Kidney epithelial cell (primary cell): Measurements from ENCODE around the gene PLPPR3. TPM values are rescaled to one million over a fixed set of nuclear protein-coding genes. Genes with fewer than 3 reads are reported as not detected.

ENCODE experiments used
- DNase-seq: peaks from one replicate; pipeline ENCODE4 v3.0.0-alpha.2; 2010; ENCODE audit warnings: low read depth
- H3K27me3 ChIP-seq: 2 replicates; pipeline ENCODE4 v1.6.0; 2011; ENCODE audit warnings: low read length; ENCODE audit not compliant: control insufficient read depth, insufficient read depth
- H3K36me3 ChIP-seq: 2 replicates; pipeline ENCODE4 v1.5.1; 2011; ENCODE audit warnings: low read length; ENCODE audit not compliant: control insufficient read depth, insufficient read depth
- H3K4me3 ChIP-seq: 2 replicates; pipeline ENCODE4 v1.5.1; 2011; ENCODE audit warnings: low read depth, mild to moderate bottlenecking, control low read depth, low read length
- total RNA-seq: library from RNA; depleted of rRNA; stranded (reverse); fragments of >200 nt; gene quantifications from 2 replicates; pipeline ENCODE4 v1.2.3, GENCODE V29; 2015
- TF ChIP-seq, protein P1 (sequence below): IDR thresholded peaks from 2 replicates; pipeline ENCODE4 v1.5.1; 2011; ENCODE audit warnings: mild to moderate bottlenecking, moderate library complexity, low read length, control low read depth, inconsistent platforms; ENCODE audit not compliant: insufficient read depth, poor library complexity, severe bottlenecking

PLPPR3 gene
- total RNA-seq, 1 donor from 2014 or later, result 2.9 TPM

- H3K4me3 ChIP-seq, result no peak overlapping the region
- no peak for DNase-seq
- TF ChIP-seq, protein P1, sequence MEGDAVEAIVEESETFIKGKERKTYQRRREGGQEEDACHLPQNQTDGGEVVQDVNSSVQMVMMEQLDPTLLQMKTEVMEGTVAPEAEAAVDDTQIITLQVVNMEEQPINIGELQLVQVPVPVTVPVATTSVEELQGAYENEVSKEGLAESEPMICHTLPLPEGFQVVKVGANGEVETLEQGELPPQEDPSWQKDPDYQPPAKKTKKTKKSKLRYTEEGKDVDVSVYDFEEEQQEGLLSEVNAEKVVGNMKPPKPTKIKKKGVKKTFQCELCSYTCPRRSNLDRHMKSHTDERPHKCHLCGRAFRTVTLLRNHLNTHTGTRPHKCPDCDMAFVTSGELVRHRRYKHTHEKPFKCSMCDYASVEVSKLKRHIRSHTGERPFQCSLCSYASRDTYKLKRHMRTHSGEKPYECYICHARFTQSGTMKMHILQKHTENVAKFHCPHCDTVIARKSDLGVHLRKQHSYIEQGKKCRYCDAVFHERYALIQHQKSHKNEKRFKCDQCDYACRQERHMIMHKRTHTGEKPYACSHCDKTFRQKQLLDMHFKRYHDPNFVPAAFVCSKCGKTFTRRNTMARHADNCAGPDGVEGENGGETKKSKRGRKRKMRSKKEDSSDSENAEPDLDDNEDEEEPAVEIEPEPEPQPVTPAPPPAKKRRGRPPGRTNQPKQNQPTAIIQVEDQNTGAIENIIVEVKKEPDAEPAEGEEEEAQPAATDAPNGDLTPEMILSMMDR, result no peak
- no peaks in the 10 kb centered on the region for H3K27me3 ChIP-seq
- no peaks in the 10 kb centered on the region for H3K36me3 ChIP-seq
Observed at GRCh38 chr19:788983-789700, 32.6 kb downstream of the PLPPR3 start.

DNA sequence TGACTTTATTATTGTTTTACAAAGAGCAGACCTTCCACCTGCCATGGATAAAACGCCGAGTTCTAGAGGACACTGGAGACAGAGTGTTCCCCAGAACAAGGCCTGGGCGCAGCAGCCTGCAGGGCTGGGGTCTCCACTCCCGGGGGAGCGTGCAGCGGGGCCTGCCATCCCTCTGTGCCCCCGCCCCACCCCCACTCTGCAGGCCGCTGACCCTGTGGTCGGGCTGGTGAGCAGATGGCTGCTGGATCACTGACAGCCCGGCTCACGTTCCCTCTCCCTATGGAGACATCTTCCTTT is 33.1 kb downstream of the PLPPR3 start:
- no peak for DNase-seq
- Histone ChIP-seq H3K27me3 (no peaks in the 10 kb centered on the region), H3K4me3 (no peak overlapping the region), H3K36me3 (no peaks in the 10 kb centered on the region)
- TF ChIP-seq, protein P1, result no peak

DNA sequence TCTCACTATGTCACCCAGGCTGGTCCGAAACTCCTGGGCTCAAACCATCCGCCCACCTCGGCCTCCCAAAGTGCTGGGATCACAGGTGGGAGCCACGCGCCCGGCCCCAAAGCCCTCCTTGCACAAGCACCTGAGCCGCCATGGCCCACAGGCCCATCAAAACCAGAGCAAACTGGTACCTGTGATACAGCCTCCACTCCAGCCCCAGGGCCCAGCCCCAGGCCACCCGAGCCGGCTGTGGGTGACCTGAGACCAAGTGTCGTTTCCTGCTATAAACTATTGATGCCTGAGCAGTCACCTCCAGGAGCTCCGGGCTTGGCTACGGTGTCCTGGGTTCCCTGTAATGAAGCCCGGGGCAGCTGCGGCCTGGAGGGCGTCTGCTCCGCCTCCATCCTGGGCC is 34.2 kb downstream of the PLPPR3 start:
- DNase-seq, result no peak
- TF ChIP-seq, protein P1, result no peak
- no peaks in the 10 kb centered on the region for H3K27me3 ChIP-seq
- H3K36me3 ChIP-seq, result no peaks in the 10 kb centered on the region
- no peak overlapping the region for H3K4me3 ChIP-seq

GRCh38 chr19:784541-784940 is 37.2 kb downstream of the PLPPR3 start:
- Histone ChIP-seq H3K4me3 (no peak overlapping the region), H3K27me3 (no peaks in the 10 kb centered on the region), H3K36me3 (no peaks in the 10 kb centered on the region)
- TF ChIP-seq, protein P1, result no peak
- no peak for DNase-seq

GRCh38 chr19:782878-783668 is 38.7 kb downstream of the PLPPR3 start:
- H3K4me3 ChIP-seq, result no peak overlapping the region
- TF ChIP-seq, protein P1, result no peak
- no peaks in the 10 kb centered on the region for H3K36me3 ChIP-seq
- H3K27me3 ChIP-seq, result no peaks in the 10 kb centered on the region
- DNase-seq, result no peak
